ENCODE measurements around the gene CD93.

DNA sequence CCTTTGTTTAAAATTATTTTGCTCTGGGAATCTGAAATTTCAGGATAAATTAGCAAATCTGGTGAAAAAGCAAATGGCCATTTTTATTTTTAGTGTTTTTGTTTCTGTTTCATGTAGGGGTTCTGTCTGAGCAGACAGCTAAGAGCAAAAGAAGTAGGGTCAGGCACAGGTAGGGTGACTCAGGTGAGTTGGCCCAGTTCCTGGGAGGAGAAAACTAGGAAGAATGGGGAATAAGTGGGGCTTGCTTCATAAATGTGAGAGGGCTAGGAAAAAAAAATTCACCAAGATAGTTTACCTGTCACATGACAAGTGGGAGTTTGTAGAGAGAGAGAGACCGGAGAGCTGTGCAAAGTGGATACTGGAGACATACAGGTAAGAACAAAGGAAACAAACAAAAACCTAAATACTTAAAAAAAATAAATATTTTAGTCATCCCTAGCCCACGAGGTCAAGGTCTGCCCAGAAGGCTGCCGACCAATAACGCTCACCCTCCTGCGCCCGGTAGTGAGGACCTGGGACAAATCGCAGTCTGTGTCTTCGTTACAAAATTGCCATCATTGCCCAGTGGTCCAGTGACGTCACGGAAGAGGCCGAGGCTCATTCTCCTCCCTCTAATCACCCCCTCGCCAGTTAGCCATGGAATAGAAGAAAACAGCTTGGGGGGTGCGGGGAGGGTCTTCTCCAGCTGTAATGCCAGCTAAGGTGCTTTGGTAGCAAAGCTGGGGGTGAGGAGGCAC, 39.0 kb downstream of the CD93 start:
- no peak for TF ChIP-seq CTCF (conservative IDR thresholded peaks at IDR 0.05; ENCODE audit: low read depth, low read length)
- TF ChIP-seq EZH2 (IDR thresholded peaks at IDR 0.05; ENCODE audit: low read length, unreplicated experiment) = no peak
- no peak for TF ChIP-seq EZH2phosphoT487 (IDR thresholded peaks at IDR 0.05; ENCODE audit: borderline replicate concordance, low read length)
